HG02571 (cell line): ENCODE measurements around the gene SDC3.

Experiments used
- ATAC-seq: cut with Tn5 transposase; IDR thresholded peaks from one replicate; pipeline ENCODE4 v1.9.1; 2021; ENCODE audit warnings: mild to moderate bottlenecking, moderate library complexity; ENCODE audit not compliant: unreplicated experiment

Gene SDC3

DNA sequence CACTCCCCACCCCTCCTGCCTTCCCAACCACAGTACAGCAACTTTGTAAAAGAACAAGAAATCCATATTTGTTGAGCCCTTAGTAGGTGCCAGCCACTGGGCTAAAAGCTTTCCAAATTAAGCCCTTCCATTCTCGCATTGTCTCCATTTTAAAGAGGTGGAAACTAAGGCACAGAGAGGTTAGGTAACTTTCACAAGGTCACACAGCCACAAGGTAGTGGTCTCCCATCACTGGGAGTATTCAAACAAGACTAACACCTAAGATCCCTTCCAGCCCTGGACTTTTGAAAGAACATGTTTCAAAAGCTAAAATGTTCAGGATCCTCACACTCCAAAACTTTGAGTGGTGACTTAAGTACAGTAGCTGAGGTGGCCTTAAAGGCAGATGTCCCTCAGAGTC, 3.2 kb downstream of the SDC3 start:
- ATAC-seq, result no peak

DNA sequence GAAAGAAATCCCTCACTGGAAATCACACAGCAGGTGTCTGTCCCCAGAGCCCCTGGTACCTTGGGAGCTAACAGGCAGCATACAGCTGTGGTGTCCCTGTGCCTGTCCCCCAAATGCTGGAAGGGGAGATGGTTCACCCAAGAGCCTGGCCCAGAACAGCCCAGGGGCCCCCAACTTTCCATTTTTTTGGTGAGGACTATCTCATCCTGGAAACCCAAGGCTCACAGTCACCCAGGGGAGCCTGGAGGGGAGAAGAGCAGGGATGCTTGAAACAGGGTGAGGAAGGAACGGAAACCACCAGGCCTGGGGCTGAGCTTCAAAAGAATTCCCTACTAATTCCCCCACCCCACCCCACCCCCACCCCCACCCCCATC, 3.6 kb downstream of the SDC3 start:
- no peak for ATAC-seq

DNA sequence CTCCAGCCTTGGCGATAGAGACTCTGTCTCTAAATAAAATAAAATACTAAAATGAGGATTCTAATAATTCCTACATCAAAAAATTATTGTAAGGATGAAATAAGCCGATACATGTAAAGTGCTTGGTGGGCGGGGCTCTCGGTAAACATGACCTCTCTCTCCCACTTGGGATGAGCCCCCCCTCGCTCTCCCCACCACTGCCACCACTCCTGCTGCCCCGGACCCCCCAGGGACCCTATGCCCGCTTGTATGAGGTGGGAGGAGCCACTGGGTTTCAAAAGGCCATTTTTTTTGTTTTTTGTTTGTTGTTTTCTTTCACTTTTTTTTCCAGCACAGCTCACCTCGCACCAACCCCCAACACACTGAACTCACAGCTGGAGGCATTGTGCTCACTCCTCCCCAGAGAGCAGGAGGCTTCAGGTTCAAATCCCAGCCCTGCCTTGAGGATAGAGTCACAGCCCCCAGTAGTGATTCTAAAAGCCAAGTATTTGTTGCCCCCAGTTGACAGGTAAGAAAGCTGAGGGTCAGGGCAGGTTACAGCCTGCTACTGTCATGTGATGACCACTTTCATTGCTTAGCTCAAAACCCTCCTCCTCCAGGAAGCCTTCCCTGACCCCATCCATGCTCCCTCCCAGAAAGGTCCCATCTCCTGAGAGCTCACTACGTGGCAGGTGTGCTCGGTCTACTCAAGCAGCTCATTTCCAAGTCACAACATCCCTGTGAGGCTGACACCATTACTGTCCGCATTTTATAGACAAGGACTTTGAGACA, 4.2 kb downstream of the SDC3 start:
- no peak for ATAC-seq

DNA sequence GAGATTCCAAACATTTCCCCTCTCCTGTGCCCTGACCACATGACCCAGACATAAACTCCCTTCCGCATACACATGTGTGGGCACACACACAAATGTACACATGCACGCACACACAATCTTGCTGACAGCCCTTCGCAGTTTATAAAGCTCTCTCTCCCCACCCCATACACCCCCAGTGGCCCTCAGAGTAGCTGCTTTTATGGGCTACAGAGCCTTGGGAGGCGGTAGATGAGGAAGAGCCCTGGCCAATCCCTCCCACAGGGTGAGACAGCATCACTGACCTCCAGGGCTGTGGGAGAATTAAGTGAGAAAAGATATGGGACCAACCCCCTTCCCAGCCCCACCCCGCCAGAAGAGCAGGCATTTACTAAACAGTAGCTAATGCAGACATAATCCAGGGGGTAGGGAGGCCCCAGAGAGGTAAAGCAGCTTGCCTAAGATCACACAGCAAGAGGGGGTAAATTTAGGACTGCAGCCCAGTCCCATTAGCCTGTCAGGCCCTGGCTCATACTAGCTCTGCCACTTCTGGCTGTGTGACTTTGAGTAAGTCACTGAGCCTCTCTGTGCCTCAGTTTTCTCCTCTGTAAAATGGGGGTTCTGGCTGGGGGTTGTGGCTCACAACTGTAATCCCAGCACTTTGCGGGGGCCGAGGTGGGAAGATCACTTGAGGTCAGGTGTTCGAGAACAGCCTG, 5.1 kb downstream of the SDC3 start:
- ATAC-seq, result no peak

DNA sequence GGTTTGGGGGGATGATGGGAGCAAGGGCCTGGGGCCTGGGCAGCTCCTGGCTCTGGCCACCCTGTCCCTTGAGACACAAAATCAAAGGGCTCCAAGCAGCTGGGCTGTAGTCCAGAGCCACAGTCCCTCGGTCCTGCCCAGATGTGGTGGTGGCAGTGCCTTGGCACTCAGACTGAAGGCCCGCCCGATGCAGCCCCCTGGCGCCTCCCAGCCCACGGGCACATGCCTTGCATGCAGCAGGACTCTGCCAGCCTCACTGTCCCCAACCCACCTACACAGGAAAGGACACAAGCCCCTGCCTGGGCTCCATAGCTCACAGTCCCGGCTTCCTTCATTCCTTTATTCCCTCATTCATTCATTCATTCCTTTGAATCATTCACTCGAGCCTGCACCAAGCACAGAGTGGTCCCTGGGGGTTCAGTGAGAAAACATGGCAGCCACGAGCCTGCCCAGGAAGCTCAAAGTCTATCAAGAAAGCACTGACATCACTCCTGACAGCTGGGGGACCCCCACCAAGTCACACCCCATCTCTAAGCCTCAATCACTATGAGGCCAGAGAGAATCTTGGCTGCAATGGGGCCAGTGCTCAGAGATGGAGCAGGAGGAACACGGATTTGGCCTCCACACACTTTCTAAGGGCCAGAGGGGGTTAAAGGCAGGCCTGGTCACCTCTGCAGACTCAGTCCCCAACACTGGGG, 5.8 kb downstream of the SDC3 start:
- no peak for ATAC-seq

DNA sequence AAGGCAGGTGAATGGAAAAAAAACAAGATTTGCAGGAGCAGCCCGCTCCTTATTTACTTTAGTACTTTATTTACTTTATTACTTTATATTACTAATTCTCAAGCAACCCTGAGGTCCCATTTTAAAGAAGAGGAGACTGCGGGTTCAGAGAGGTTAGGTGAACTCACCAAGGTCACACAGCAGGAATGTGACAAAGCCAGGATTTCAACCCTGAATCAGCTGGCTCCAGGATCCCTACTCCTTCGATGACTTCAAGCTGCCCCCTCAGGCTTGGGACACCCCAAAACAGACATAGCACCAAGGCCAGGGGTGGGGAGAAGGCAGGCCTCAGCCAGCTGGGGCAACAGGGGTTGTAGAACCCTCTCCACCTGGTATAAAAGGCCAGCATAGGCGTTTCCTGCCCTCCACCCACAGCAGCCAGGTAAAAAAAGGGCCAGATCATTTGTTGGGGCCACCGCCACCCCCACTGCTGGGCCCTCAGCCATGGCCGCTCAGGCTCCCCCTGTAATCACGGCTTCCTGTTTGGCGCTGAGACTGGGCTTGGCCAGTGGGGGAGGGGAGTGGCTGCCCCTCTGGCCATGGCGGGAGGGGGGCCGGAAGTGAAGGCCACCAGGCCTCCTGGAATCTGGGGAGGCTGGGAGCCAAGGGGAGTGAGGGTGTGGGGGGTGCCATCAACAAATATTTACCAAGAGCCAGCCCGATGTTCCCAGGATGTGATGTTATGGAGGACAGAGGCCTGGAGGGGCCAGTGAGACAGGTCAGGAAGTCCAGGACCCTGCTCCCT, 6.6 kb downstream of the SDC3 start:
- no peak for ATAC-seq

DNA sequence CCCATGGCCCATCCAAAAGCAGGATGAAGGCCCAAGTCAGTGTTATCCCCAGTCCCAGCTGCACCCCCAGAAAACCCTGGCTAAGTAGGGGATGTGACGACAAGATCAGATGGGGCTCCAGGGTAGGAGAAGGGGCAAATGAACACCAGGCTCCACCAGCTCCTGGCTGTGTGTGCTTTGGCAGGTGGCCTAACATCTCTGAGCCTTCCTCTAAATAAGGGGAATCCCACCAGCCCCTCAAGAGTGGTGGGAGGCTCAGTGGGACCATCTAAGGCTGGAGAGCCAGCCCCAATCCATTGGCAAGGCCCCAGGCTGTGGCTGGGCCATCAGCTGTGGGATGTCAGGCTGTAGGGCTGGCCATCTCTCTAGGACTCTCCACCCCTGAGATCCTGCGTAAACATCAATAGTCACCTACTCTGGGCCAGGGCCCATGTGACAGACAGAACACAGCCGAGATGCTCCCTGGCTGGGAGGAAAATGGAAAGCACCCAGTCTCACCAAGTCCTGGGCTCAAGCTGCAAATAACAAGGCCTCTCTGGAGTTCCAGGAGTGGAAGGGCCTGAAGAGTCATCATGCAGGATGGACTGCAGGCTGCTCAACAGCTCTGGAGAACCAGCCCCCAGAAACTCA, 7.5 kb downstream of the SDC3 start:
- no peak for ATAC-seq

DNA sequence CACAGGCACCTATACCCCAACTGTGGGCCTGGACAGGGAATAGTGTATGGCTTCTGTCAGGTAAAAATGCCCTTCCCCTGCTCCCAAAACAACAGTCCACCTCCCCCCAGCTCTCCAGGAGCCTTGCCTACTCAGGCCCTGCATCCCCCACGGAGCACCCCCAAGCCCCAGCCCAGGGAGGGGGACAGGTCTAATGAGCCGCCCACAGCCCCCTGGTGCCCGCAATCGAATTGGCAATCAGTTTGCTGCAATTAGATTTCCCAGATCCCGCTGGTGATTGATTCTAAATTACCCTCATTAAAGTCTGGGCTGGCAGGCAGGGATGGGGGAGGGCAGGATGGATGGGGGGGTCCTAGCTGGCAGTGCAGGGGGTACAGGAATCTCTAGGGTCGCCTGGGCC, 8.1 kb downstream of the SDC3 start:
- ATAC-seq, result no peak

DNA sequence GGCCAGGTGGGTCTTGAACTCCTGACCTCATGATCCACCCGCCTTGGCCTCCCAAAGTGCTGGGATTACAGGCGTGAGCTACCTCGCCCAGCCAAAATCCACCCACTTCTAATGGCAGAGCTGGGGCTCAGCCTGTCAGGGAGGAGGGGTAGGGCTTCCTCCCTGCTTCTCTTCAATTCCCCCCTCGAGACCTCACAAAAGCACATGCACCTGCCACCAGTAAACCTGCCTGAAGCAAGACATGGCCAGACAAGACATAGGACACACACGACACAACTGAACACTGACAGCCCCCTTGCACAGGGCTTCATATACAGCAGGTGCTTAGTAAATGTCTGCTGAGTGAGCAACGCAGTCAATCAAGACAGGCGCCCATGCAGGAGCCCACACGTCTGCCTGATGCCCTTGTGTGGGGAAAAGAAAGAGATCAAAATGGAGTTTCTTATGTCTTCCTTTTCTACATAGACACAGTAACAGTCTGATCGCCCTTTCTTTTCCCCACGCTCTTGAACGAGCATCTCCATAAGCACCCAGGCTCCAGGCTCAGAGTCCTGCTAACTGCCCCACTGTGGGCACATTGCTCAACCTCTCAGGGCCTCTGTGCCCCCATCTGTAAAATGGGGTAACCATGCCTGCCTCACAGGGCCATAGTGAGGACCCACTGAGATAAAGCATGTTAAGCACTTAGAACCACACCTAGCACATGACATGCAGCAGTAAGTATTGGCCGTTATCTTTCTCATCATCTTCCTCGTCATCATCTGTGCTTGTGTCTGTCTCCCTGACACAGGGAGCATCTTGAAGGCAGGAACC, 8.8 kb downstream of the SDC3 start:
- no peak for ATAC-seq

DNA sequence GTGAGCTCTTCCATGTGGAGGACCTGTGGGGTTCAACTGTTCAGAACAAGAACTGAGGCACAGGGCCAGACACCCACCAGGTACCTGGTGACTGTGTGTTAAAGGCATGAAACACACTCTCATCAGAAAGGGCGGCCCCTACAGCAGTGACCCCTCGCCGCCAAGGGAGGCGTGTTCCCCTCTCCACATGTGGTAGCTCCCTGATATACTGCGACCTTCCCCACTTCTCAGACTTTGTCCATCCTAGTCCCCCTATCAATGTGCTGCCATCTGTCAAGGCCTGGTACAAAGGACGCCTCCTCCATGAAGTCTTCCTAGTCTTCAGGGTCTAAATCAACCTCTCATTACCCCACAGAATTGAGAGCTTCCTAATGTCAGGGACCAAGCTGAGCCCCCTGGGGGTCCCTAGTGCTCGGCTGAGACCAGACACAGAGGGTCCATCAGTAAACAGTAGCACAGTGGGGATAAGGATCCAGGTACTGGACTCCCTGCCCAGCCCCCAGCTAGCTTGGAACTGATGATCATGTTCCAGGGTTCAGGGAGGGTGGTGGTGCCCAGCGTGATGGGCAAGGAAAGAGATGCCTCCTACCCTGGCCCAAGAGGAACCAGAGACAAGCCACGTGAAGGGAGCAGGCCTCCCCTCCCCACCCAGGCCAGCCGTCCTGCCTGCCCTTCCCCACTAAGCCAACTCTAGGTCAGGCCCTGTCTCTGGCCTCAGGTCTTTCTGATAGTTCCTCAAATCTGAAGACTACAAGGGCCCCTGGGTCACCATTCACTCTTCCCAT, 10.3 kb downstream of the SDC3 start:
- no peak for ATAC-seq

DNA sequence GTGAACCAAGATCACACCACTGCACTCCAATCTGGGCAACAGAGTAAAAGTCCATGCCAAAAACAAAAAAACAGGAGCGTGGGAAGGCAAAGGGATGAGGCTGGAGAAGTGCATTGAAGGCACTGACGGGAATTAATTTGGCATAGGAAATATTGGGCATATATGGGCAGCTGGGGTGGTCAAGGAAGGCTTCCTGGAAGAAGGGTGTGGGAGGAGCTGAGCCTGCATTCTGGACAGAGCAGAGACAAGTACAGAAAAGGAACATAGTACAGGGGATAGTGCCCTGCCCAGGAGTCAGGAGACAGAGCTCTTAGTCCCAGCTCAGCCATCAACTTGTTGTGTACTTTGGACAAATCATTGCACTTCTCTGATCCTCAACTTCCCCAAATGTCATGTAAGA, 11.7 kb downstream of the SDC3 start:
- ATAC-seq, result no peak

DNA sequence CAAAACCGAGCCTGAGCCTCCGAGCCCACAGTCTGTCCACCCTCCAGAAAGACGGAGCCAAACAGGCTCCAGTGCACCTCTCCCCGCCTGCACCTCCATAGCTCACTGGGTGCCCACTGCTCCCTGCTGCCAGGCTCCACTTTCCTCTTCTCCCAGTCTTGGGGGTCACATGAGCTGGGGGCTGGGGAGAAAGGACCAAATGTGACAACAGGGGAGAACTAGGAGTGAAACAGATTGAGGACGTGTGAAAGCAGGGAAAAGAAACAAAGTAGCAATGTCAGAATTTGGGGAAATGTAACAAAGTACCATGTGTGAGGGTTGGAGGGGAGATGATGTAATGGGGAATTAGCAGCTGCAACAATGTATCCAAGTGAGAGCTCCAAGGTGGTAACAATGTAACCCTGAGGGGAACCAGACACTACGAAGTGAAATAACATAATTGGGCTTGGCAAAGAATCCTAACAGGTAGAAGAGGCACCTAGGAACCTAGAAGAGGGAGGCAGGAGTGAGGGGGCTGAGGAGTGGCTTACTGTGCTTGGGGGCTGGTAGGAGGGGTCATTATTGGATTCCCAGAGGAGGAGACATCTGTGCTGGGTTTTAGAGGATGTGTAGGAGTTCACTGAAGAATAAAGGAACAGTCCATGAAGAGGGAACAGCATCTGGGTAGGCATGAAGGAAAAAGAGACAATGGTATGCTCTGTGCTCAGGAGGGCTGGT, 12.5 kb downstream of the SDC3 start:
- no peak for ATAC-seq

DNA sequence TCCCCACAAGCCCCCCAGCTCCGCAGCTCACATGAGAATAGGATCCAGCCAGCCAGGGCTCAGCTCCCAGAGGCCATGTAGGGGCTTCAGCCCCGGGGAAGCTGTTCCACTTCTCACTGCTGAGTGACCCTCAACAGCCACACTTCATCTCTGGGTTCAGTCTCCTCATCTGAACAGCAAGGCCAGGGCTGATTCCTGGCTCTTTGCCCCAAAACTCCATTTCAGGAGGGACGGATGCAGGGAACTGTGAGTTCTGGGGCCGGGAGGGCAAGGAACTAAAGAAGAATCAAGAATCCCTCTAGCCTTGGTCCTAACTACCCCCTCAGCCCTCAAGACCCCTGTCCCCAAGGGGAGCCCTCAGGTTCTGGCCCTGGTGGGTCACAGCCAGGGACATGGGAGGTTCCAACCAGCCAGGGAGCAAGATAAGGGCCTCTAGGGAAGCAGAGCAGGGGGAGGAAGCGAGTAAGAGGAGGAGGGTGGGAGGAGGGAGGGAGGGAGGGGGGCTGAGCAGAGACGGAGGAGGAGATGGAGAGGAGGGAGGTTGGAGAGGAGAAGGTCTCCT, 13.1 kb downstream of the SDC3 start:
- ATAC-seq, result no peak

DNA sequence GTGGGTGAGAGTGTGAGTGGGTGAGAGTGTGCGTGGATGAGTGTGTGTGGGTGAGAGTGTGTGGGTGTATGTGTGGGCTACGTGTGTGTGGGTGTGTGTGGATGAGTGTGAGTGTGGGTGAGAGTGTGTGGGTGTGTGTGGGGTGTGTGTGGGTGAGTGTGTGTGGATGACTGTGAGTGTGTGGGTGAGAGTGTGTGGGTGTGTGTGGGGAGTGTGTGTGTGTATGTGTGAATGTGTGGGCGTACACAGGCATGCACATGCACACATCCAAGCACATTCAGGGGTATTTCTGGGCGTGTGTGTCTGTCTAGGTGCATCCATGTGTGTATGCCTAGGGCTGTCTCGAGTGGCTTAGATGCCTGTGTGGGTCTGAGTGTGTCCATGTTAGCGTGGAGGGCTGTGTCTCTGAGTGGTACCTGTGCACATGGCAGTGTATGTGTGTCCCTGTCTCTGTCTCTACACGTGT, 14.0 kb downstream of the SDC3 start:
- ATAC-seq, result no peak

DNA sequence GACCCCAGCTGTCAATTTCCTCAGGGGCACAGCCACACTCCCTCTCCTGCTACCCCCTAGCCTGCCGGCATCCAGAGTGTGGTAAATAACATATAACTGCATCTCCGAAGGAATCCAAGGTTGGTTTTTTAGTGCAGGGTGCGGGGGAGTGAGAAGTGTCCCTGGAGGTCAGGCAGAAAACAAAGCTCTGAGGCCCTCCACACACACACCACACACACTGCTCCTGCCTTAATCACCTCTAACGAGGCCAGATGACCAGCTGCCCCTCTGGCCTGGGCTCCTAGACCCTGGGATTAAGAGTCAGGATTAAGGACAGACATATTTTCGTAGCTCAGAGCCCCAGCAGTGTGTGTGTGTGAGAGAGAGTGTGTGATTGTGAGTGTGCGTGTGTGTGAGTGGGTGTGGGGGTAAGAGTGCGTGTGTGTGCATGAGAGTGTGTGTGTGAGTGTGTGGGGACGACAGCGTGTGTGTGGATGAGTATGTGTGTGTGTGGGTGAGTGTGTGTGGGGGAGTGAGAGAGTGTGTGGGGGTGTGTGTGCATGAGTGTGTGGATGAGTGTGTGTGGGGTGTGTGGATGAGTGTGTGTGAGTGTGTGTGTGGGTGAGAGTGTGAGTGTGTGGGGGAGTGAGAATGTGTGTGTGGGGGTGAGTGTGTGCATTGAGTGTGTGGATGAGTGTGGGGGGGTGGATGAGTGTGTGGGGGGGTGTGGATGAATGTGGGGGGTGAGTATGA, 14.6 kb downstream of the SDC3 start:
- no peak for ATAC-seq

DNA sequence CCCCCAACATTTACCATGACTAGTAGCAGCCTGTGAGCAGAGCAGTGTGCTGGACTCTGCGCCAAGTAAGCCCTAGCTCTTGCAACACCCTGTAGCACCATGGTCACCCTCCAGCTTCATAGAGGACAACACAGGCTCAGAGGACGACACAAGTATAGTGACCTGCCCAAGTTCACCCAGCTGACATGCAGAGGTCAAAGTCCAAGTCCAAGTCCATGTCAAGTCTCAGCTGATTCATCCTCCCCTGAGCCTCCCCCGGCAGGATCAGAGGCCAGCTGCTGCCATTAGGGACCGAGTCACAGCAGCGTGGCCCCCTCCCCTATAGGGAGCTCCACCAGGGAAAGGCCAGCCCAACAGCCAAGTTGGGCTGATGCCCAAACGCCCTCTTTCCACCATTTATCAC, 15.9 kb downstream of the SDC3 start:
- no peak for ATAC-seq

DNA sequence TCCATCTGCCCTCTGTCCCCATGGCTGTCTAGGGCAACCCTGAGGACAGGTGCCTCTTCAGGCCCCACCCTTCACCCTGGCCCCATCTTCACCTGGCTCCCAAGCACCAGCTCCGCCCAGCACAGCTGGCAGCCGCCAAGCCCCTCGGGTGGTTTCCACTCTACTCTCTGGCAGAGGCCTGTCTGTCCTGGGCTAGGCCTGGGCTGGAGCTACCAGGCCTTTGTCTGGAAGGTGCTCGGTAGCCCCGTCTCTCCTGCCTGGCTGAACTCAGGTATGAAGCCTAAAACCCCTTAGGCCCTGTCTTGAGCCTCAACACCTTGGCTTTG, 17.4 kb downstream of the SDC3 start:
- ATAC-seq, result no peak
